MM.1S (cell line): ENCODE measurements around the gene GMCL2.

ENCODE experiments used
- EZH2 ChIP-seq: fragments of 300-600 bp; sonication (generic); optimal IDR thresholded peaks from 2 replicates; pipeline ENCODE3; 2017; ENCODE audit warnings: low read depth, mild to moderate bottlenecking, antibody characterized with exemption, low read length, mixed read lengths
- EZH2phosphoT487 ChIP-seq: fragments of 300-600 bp; sonication (generic); IDR thresholded peaks from 2 replicates; pipeline ENCODE4 v1.6.1; 2018; ENCODE audit warnings: antibody characterized with exemption, low read length
- TF ChIP-seq, protein P1 (sequence below): fragments of 300-600 bp; sonication (generic); IDR thresholded peaks from 2 replicates; pipeline ENCODE4 v1.5.1; 2016; ENCODE audit warnings: antibody characterized with exemption, low read length, mixed read lengths

- TF ChIP-seq, protein P1, sequence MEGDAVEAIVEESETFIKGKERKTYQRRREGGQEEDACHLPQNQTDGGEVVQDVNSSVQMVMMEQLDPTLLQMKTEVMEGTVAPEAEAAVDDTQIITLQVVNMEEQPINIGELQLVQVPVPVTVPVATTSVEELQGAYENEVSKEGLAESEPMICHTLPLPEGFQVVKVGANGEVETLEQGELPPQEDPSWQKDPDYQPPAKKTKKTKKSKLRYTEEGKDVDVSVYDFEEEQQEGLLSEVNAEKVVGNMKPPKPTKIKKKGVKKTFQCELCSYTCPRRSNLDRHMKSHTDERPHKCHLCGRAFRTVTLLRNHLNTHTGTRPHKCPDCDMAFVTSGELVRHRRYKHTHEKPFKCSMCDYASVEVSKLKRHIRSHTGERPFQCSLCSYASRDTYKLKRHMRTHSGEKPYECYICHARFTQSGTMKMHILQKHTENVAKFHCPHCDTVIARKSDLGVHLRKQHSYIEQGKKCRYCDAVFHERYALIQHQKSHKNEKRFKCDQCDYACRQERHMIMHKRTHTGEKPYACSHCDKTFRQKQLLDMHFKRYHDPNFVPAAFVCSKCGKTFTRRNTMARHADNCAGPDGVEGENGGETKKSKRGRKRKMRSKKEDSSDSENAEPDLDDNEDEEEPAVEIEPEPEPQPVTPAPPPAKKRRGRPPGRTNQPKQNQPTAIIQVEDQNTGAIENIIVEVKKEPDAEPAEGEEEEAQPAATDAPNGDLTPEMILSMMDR, result no peak
- TF ChIP-seq EZH2phosphoT487 (no peak), EZH2 (no peak)
These were observed 40.8 kb upstream of the GMCL2 start for GRCh38 chr5:178227929-178228328.
